ENCODE measurements around the gene CHAF1A.
A peak's percentile ranks its signal among the peaks of the same experiment; 100 is the strongest.

The CHAF1A gene

GRCh38 chr19:4372165-4373012, 30.1 kb upstream of the CHAF1A start:
- H3K4me3 ChIP-seq (ENCODE audit: low read length) = no peak overlapping the region
- DNase-seq (ENCODE audit: low read depth) = no peak
- no peak for TF ChIP-seq CTCF (conservative IDR thresholded peaks at IDR 0.05; ENCODE audit: low read depth, low read length)

GRCh38 chr19:4373013-4373367, 29.4 kb upstream of the CHAF1A start:
- TF ChIP-seq CTCF (conservative IDR thresholded peaks at IDR 0.05; ENCODE audit: low read depth, low read length) = no peak
- no peak for DNase-seq (ENCODE audit: low read depth)
- no peak overlapping the region for H3K4me3 ChIP-seq (ENCODE audit: low read length)

GRCh38 chr19:4373601-4374497, 28.6 kb upstream of the CHAF1A start:
- DNase-seq (ENCODE audit: low read depth) = no peak
- no peak for TF ChIP-seq CTCF (conservative IDR thresholded peaks at IDR 0.05; ENCODE audit: low read depth, low read length)
- H3K4me3 ChIP-seq (ENCODE audit: low read length) = no peak overlapping the region

- no peak for DNase-seq (ENCODE audit: low read depth)
- H3K4me3 ChIP-seq (ENCODE audit: low read length) = no peak overlapping the region
- TF ChIP-seq CTCF (conservative IDR thresholded peaks at IDR 0.05; ENCODE audit: low read depth, low read length) = peak; percentile 6
These were observed 27.8 kb upstream of the CHAF1A start for GRCh38 chr19:4374498-4375163.

- no peak overlapping the region for H3K4me3 ChIP-seq (ENCODE audit: low read length)
- no peak for DNase-seq (ENCODE audit: low read depth)
- TF ChIP-seq CTCF (conservative IDR thresholded peaks at IDR 0.05; ENCODE audit: low read depth, low read length) = peak; percentile 65
These were observed 27.0 kb upstream of the CHAF1A start for GRCh38 chr19:4375164-4376027.

GRCh38 chr19:4376028-4376670, 26.3 kb upstream of the CHAF1A start:
- no peak for DNase-seq (ENCODE audit: low read depth)
- TF ChIP-seq CTCF (conservative IDR thresholded peaks at IDR 0.05; ENCODE audit: low read depth, low read length) = no peak
- H3K4me3 ChIP-seq (ENCODE audit: low read length) = no peak overlapping the region

Measured in retinal pigment epithelial cell (primary cell).